B cell (primary cell): ENCODE data around the gene ESRRA.

Experiments used
- CTCF ChIP-seq: fragments of 200-600 bp; IDR thresholded peaks from one replicate; pipeline ENCODE4 v1.8.0; 2022; ENCODE audit warnings: antibody characterized with exemption, mild to moderate bottlenecking
- EZH2 ChIP-seq: IDR thresholded peaks from 2 replicates; pipeline ENCODE4 v1.6.1; 2012; ENCODE audit warnings: borderline replicate concordance, low read depth, mild to moderate bottlenecking, moderate library complexity, low read length; ENCODE audit not compliant: insufficient read depth, poor library complexity, severe bottlenecking

DNA sequence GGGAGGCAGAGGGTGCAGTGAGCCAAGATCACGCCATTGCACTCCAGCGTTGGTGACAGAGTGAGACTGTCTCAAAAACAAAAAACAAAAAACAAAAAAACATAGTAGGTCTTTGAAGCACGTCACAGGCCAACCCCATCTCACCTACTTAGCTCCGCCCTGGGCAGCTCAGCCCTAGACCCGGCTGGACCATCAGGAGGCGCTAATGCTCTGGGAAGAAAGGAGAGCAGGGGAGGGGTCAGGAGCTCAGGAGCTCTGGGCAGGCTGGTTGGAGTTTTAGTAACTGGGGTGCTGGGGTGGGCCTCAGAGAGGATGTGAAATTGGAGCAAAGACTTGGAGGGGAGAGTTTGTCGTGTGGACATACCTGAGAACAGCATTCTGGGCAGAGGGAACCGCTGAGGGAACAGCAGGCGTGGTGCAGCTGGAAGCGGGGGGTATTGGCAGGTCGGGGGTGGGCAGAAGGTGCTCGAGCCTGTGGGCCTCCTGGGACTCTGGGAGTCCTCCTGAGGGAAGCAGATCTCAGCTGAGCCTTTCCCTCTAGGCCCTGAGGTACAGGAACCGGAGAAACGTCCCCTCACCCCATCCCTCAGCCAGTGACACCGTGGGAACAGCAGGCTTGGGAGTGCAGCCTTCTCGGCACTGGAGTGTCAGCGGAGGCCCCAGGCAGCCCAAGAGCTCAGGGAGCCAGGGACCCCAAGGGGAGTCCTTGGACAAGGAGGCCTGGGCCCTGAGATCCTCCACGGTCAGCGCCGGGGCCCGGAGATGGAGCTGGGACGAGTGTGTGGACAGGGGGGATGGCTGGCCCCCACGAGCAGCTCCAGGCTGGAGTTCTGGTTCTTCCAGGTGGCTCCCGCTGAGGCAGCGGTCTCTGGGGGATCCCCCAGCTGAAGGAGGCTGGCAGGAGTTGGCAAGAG, 51.4 kb downstream of the ESRRA start:
- no peak for TF ChIP-seq CTCF
- TF ChIP-seq EZH2 = no peak
